Activated CD8-positive, alpha-beta memory T cell treated with anti-CD3 and anti-CD28 coated beads for 36 hours (primary cell): ENCODE results near the gene MAP3K12. TPM values are rescaled to one million over a fixed set of nuclear protein-coding genes. Genes with fewer than 3 reads are reported as not detected.

Source experiments
- CTCF ChIA-PET: fragments of 350-600 bp; sonication (Branson Sonifier 250); formaldehyde crosslinking; loops from one replicate; lab custom pipeline; 2021; ENCODE audit warnings: antibody characterized with exemption; lab: Charles Lee
- POLR2A ChIA-PET: fragments of 350-600 bp; sonication (Branson Sonifier 250); formaldehyde crosslinking; loops from one replicate; lab custom pipeline; 2021; ENCODE audit warnings: antibody characterized with exemption; lab: Charles Lee
- total RNA-seq, 2 experiments: library from RNA; stranded (reverse); gene quantifications; one replicate each; pipeline ENCODE4 v1.2.3, GENCODE V29; 2021

Gene MAP3K12
- total RNA-seq, 2 experiments from 2014 or later = 10.5 to 13.8 TPM

GRCh38 chr12:53483225-53483978, 15.9 kb downstream of the MAP3K12 start:
- POLR2A ChIA-PET = interaction anchor here (0.5 to 1.4 kb wide), 3 partner anchors 8 to 23 kb away, joined by 3 to 7 read pairs (median 3); no protein-coding TSS in a partner anchor

GRCh38 chr12:53482626-53483168, 16.6 kb downstream of the MAP3K12 start:
- POLR2A ChIA-PET = interaction anchor here (0.6 to 1.4 kb wide), 5 partner anchors 9 to 138 kb away, joined by 3 to 7 read pairs (median 3); partner anchors contain the start of gene TARBP2

More at GRCh38 chr12:53483225-53483978, 15.9 kb downstream of the MAP3K12 start:
- CTCF ChIA-PET = interaction anchor here (2.0 to 2.3 kb wide), 2 partner anchors 9 to 33 kb away, joined by 5 read pairs; no protein-coding TSS in a partner anchor

GRCh38 chr12:53481939-53482586, 17.2 kb downstream of the MAP3K12 start:
- ChIA-PET POLR2A (interaction anchor here (0.6 to 1.4 kb wide), 6 partner anchors 10 to 138 kb away, joined by 3 to 7 read pairs (median 3); partner anchors contain the start of gene TARBP2), CTCF (interaction anchor here (0.7 to 2.3 kb wide), 6 partner anchors 8 to 130 kb away, joined by 3 to 5 read pairs (median 4); no protein-coding TSS in a partner anchor)

More at GRCh38 chr12:53482626-53483168, 16.6 kb downstream of the MAP3K12 start:
- CTCF ChIA-PET = interaction anchor here (1.2 to 2.3 kb wide), 4 partner anchors 9 to 32 kb away, joined by 3 to 5 read pairs (median 4); no protein-coding TSS in a partner anchor

DNA sequence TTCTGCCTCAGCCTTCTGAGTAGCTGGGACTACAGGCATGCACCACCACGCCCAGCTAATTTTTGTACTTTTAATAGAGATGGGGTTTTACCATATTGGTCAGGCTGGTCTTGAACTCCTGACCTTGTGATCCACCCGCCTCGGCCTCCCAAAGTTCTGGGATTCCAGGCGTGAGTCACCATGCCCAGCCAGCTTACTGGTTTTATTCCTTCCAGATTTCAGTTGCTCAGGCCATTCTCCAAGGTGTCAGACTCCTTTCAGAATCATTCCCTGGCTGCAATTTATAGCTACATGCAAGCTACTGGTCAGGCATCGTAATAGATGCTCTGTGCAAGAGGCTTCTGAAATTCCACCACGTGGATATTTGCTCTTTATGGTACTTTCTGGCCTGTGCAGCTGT, 17.8 kb downstream of the MAP3K12 start:
- CTCF ChIA-PET = interaction anchor here (0.7 to 2.3 kb wide), 5 partner anchors 7 to 129 kb away, joined by 3 to 5 read pairs (median 3); no protein-coding TSS in a partner anchor
- POLR2A ChIA-PET = interaction anchor here (0.7 to 1.4 kb wide), 2 partner anchors 23 to 109 kb away, joined by 3 to 5 read pairs; no protein-coding TSS in a partner anchor

DNA sequence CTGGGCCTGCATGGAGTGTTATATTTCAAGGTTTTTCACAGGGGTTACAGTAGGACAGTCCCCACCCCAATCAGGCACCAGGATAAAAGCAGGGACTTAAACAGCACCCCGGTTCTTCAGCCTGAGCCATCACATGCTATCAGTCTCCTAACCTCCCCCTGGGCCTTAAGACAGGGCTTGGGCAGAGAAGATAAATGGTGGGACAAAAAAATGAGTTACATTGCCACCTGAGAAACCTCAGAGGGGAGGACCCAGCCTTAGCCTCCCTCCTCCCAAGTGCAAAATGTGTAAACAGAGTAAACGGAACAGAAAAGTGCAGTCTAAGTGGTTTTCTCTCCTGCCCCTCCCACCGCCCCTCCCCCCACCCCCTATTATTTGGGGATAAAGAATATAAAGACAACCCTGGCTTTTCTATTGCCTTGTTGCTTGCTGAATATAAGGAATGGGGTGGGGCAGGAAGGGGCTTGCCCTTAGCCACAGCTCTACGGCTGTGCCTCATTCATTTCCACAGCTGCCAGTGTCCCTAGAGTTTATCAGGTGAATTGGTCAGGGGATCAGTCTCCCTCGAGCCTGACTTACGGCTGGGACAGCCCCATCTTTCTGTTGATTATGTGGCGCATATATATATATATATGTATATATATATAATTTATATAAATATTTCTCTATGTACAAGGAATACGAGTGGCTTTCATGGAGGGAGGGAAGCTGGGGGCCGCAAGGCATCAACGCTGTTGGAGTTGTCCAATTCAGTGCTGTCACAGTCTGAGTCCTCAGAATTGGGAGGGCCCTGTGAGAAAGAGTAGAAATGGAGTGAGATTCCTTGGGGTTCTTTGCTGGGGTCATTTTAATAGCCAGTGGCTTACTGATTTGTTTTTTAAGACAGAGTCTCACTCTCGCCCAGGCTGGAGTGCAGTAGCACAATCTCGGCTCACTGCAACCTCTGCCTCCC, 18.5 kb downstream of the MAP3K12 start:
- POLR2A ChIA-PET = interaction anchor here (1.4 kb wide), 1 partner anchor 22 kb away, joined by 3 read pairs; no protein-coding TSS in a partner anchor
- CTCF ChIA-PET = interaction anchor here (0.8 to 1.7 kb wide), 2 partner anchors 14 to 129 kb away, joined by 3 read pairs; no protein-coding TSS in a partner anchor

GRCh38 chr12:53479331-53479730, 19.9 kb downstream of the MAP3K12 start:
- POLR2A ChIA-PET = interaction anchor here (0.6 kb wide), 4 partner anchors 20 to 184 kb away, joined by 3 to 8 read pairs (median 5); no protein-coding TSS in a partner anchor
- CTCF ChIA-PET = interaction anchor here (1.0 to 1.7 kb wide), 4 partner anchors 13 to 127 kb away, joined by 3 to 4 read pairs (median 4); partner anchors contain the start of gene TARBP2

GRCh38 chr12:53478865-53479264, 20.4 kb downstream of the MAP3K12 start:
- POLR2A ChIA-PET = interaction anchor here (0.6 to 1.6 kb wide), 5 partner anchors 13 to 183 kb away, joined by 3 to 8 read pairs (median 3); no protein-coding TSS in a partner anchor

GRCh38 chr12:53476769-53477209, 22.5 kb downstream of the MAP3K12 start:
- CTCF ChIA-PET = interaction anchor here (0.7 to 3.0 kb wide), 7 partner anchors 10 to 32 kb away, joined by 3 to 11 read pairs (median 3); no protein-coding TSS in a partner anchor

More at GRCh38 chr12:53478865-53479264, 20.4 kb downstream of the MAP3K12 start:
- CTCF ChIA-PET = interaction anchor here (0.9 to 1.7 kb wide), 7 partner anchors 9 to 127 kb away, joined by 3 to 5 read pairs (median 4); partner anchors contain the start of gene TARBP2

GRCh38 chr12:53474819-53475218, 24.4 kb downstream of the MAP3K12 start:
- ChIA-PET POLR2A (interaction anchor here (0.5 to 2.8 kb wide), 3 partner anchors 14 to 26 kb away, joined by 3 to 13 read pairs (median 3); partner anchors contain the start of gene TARBP2), CTCF (interaction anchor here (1.0 to 3.0 kb wide), 4 partner anchors 9 to 150 kb away, joined by 3 to 11 read pairs (median 5); no protein-coding TSS in a partner anchor)

More at GRCh38 chr12:53476769-53477209, 22.5 kb downstream of the MAP3K12 start:
- POLR2A ChIA-PET = interaction anchor here (0.6 to 1.4 kb wide), 2 partner anchors 8 to 24 kb away, joined by 3 to 5 read pairs; partner anchors contain the start of gene TARBP2

GRCh38 chr12:53474077-53474476, 25.2 kb downstream of the MAP3K12 start:
- POLR2A ChIA-PET = interaction anchor here (0.6 to 2.8 kb wide), 2 partner anchors 19 to 149 kb away, joined by 6 to 13 read pairs; no protein-coding TSS in a partner anchor
- CTCF ChIA-PET = interaction anchor here (0.6 to 3.0 kb wide), 8 partner anchors 8 to 150 kb away, joined by 3 to 11 read pairs (median 4); no protein-coding TSS in a partner anchor

- ChIA-PET CTCF (interaction anchor here (0.5 to 1.5 kb wide), 4 partner anchors 15 to 136 kb away, joined by 3 read pairs; partner anchors contain the start of genes AMHR2 and SP7), POLR2A (interaction anchor here (0.6 kb wide), 2 partner anchors 36 to 204 kb away, joined by 10 read pairs; no protein-coding TSS in a partner anchor)
These were observed 27.1 kb downstream of the MAP3K12 start for GRCh38 chr12:53472056-53472582.

DNA sequence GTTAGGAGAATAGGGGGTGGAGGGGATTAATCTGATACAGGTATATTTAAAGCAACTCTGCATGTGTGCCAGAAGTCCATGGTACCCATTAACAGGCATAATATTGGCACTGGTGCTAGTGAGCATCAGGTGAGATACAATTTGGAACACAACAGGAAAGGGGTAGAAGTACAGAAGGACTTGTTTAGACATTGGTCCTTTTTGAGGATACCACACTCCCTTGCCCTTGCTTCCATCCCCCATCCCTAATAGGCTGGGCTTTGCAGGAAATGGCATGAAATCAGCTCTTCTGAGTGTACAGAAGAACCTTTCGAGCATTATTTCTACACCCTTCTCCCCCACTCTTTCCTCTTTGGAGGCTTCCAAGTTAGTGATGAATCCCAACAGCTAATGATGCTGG, 31.0 kb downstream of the MAP3K12 start:
- POLR2A ChIA-PET = interaction anchor here (0.6 to 0.9 kb wide), 2 partner anchors 8 to 33 kb away, joined by 3 to 4 read pairs; partner anchors contain the start of gene TARBP2

DNA sequence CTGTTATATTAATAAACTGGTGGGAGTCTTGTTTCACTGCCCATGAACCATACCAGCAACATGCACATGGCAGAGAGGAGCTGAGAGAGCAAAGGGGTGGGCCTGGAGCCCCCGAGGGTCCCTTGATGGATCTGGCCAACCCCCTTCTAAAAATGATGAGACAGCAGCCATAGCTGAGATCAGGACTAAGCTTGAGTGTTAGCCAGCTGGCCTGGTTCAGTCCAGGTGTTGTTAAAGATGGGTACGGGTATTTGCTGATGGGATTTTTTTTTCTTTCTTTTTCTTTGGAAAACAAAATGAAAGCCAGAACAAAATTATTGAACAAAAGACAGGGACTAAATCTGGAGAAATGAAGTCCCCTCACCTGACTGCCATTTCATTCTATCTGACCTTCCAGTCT, 31.4 kb downstream of the MAP3K12 start:
- POLR2A ChIA-PET = interaction anchor here (0.7 to 0.9 kb wide), 2 partner anchors 16 to 33 kb away, joined by 3 to 4 read pairs; partner anchors contain the start of gene TARBP2
- CTCF ChIA-PET = no interaction called here

More for the DNA sequence above, 31.0 kb downstream of the MAP3K12 start:
- CTCF ChIA-PET = no interaction called here

DNA sequence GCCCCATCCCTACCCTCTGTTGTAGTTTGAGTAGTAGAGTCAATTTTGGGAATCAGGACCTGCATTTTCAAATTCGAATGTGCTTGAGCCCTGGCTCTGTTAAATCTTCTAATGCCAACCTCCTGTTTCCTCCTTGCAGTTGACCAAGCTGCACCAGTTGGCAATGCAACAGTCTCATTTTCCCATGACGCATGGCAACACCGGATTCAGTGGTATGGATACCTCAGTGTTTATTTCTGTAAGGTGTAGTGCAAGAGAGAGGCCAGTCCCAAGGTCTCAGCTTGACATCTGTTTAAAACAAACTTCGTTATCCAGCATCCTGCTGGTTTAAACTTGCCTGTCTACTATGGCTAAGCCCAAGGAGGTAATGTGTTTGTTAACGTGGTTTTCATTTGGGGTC, 32.2 kb downstream of the MAP3K12 start:
- POLR2A ChIA-PET = interaction anchor here (0.7 kb wide), 1 partner anchor 16 kb away, joined by 3 read pairs; no protein-coding TSS in a partner anchor
- CTCF ChIA-PET = interaction anchor here (1.2 to 1.5 kb wide), 2 partner anchors 8 to 10 kb away, joined by 3 to 4 read pairs; no protein-coding TSS in a partner anchor

- CTCF ChIA-PET = interaction anchor here (1.2 to 1.5 kb wide), 2 partner anchors 8 to 10 kb away, joined by 3 to 4 read pairs; no protein-coding TSS in a partner anchor
These were observed 32.6 kb downstream of the MAP3K12 start for GRCh38 chr12:53466640-53467039.

DNA sequence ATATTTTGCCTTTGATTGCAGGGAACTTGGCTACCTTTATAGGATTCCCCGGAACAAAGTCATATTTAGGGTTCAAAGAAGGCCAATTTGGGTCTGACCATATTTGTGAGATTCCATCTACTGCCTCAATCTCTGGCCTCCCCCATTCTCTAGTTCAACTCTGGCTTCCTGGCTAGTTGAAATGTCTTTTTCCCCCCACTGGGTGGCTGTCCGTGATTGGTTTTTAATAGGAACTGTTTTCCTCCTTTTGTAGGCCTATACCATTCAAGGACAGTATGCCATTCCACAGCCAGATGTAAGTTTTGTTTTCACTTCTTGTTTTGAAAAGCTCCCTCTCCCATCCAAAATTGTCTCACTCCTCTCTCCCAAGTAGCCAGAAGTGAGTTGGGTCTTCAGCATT, 33.6 kb downstream of the MAP3K12 start:
- ChIA-PET CTCF (interaction anchor here (1.5 to 1.7 kb wide), 2 partner anchors 9 to 11 kb away, joined by 4 to 5 read pairs; no protein-coding TSS in a partner anchor), POLR2A (no interaction called here)

More at GRCh38 chr12:53466640-53467039, 32.6 kb downstream of the MAP3K12 start:
- POLR2A ChIA-PET = no interaction called here
